ENCODE results near the gene CYGB.
"Not testable (repeated sequence)": the region's sequence is repeated elsewhere in the genome, so short reads cannot be mapped to it uniquely, and the experiment has no call there.

The CYGB gene

DNA sequence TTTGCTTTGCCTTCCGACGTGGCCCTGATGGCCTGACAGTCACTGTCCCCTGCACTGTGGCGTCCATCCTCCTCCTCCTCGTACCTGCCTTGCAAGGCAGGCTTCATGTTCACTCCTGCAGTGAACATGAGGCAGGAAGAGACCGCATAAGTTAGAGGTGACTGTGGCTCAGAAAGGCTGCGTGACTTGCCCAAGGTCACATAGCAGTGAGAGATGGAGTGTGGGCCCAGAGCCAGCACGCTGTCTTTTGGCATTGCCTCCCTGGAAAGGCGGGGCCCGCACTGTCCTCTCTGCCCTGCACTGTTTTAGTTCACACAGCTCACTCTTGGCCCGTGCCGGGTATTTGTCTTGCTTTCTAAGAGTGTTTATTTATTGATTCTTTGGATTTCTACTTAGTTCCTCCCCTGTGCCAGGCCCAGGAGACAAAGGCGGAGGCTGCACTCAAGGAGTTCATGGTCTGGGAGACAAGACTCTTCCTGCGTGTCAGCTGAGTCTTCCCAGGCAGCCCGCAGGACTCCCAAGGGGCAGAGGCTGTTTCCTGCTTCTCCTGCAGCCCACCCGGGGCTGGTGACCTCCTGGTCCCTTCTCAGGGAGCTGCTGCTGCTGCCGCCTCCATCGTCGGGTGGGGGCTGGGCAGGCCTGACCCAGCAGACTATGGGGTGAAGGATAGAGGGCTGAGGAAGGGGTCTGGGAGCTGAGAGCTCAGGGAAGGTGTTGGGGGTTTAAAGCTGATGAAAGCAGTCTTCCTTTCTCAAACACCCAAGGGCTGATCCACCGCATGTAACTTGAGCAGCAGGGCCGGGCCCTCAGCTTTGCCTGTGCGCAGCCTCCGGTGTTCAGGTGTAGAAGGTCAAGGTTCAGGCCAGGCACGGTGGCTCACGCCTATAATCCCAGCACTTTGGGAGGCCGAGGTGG is 12.7 kb downstream of the CYGB start:
- no peak for TF ChIP-seq CTCF (IDR thresholded peaks at IDR 0.05; ENCODE audit: low read depth, low read length)
- H3K4me3 ChIP-seq (ENCODE audit: low read depth, low read length) = no peak overlapping the region

DNA sequence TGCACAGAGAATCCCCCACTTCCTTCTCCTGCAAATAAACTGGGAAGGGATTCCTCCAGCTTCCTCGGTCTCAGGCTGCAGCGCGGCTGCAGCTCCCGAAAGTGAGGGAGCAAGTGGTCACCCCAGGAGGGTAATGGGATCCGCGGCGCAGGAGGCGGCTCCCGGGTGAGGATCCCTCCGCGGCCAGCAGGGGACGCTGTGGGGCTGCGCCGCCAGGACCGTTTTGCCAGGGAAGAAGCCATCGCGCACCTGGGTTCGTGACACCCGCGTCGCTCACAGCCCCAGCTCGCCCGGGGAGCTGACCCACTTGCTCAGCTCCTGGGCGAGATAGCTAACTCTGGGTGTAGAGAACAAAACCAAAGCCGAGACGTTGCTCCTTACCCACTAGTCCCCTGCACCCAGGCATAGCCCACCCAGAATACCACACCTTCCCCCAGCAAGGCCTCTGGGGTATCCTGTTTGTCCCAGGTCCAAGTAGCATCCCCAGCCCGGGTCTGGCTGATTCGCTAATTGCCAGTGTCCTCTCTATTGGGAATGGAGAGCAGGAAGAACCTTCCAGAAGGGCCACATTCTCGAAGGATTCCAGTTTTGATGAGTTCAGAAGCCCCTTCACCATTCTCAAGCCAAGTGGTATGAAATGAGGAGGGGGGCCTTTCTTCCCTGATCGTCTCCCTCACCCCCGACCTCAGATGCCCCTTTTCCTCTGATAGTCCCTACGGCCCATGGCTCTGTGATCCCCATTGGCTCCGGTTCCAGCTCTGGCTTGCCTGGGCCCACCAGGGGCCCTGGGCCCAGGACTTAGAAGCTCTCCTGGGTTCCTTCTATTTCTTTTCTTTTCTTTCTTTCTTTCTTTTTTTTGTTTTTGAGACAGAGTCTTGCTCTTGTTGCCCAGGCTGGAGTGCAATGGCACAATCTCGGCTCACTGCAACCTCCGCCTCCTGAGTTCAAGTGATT is 14.1 kb downstream of the CYGB start:
- H3K4me3 ChIP-seq (ENCODE audit: low read depth, low read length) = no peak overlapping the region
- peak; percentile 97 for TF ChIP-seq CTCF (IDR thresholded peaks at IDR 0.05; ENCODE audit: low read depth, low read length)

- H3K4me3 ChIP-seq (ENCODE audit: low read depth, low read length) = not testable (repeated sequence)
Measured at GRCh38 chr17:76521683-76522082, 15.8 kb downstream of the CYGB start.

- TF ChIP-seq CTCF (IDR thresholded peaks at IDR 0.05; ENCODE audit: low read depth, low read length) = no peak
- H3K4me3 ChIP-seq (ENCODE audit: low read depth, low read length) = no peak overlapping the region
Measured at GRCh38 chr17:76521262-76521661, 16.2 kb downstream of the CYGB start.

- H3K4me3 ChIP-seq (ENCODE audit: low read depth, low read length) = no peak overlapping the region
- no peak for TF ChIP-seq CTCF (IDR thresholded peaks at IDR 0.05; ENCODE audit: low read depth, low read length)
Measured at GRCh38 chr17:76519048-76519966, 18.2 kb downstream of the CYGB start.

- no peak overlapping the region for H3K4me3 ChIP-seq (ENCODE audit: low read depth, low read length)
Measured at GRCh38 chr17:76517638-76518038, 19.9 kb downstream of the CYGB start.

More at GRCh38 chr17:76517638-76518038, 19.9 kb downstream of the CYGB start:
- TF ChIP-seq CTCF (IDR thresholded peaks at IDR 0.05; ENCODE audit: low read depth, low read length) = no peak

All from WI38 (cell line).